Stimulated activated CD4-positive, alpha-beta T cell treated with anti-CD3 and anti-CD28 coated beads, TNF-alpha, amount 100 ng/mL, for 4 hours (primary cell): Measurements from ENCODE around the gene IRF2BP2.
"Not testable (repeated sequence)": the region's sequence is repeated elsewhere in the genome, so short reads cannot be mapped to it uniquely, and the experiment has no call there.

Experiments used
- DNase-seq, 3 experiments: peaks; one replicate each; pipeline ENCODE4 v3.0.0-alpha.2; 2020; ENCODE audit warnings: low read depth in 3 of 3

Gene IRF2BP2

GRCh38 chr1:234601301-234602017 lies 8.5 kb downstream of the IRF2BP2 start:
- DNase-seq, result no peak

GRCh38 chr1:234600418-234601281 lies 9.3 kb downstream of the IRF2BP2 start:
- DNase-seq, result no peak

- peak in 2 of 3 experiments; percentile 62 to 78 for DNase-seq
These were observed 10.2 kb downstream of the IRF2BP2 start for GRCh38 chr1:234599617-234600417.

- no peak for DNase-seq
These were observed 10.9 kb downstream of the IRF2BP2 start for GRCh38 chr1:234598974-234599616.

GRCh38 chr1:234597894-234598293 lies 12.1 kb downstream of the IRF2BP2 start:
- peak in 1 of 3 experiments; percentile 47 for DNase-seq

- no peak for DNase-seq
These were observed 14.1 kb downstream of the IRF2BP2 start for GRCh38 chr1:234595899-234596298.

- not testable (repeated sequence) for DNase-seq
These were observed 15.4 kb downstream of the IRF2BP2 start for GRCh38 chr1:234594575-234594974.

GRCh38 chr1:234593771-234594504 lies 16.0 kb downstream of the IRF2BP2 start:
- DNase-seq, result no peak

GRCh38 chr1:234593109-234593508 lies 16.9 kb downstream of the IRF2BP2 start:
- DNase-seq, result no peak

- no peak for DNase-seq
These were observed 17.7 kb downstream of the IRF2BP2 start for GRCh38 chr1:234592240-234592639.

- DNase-seq, result no peak
These were observed 18.8 kb downstream of the IRF2BP2 start for GRCh38 chr1:234591131-234591530.

- DNase-seq, result no peak
These were observed 19.9 kb downstream of the IRF2BP2 start for GRCh38 chr1:234589854-234590620.

- no peak for DNase-seq
These were observed 20.7 kb downstream of the IRF2BP2 start for GRCh38 chr1:234589064-234589800.

- DNase-seq, result no peak
These were observed 21.6 kb downstream of the IRF2BP2 start for GRCh38 chr1:234588386-234588785.

GRCh38 chr1:234586892-234587485 lies 23.0 kb downstream of the IRF2BP2 start:
- no peak for DNase-seq

- DNase-seq, result no peak
These were observed 23.7 kb downstream of the IRF2BP2 start for GRCh38 chr1:234586304-234586703.

GRCh38 chr1:234585330-234586055 lies 24.5 kb downstream of the IRF2BP2 start:
- no peak for DNase-seq

GRCh38 chr1:234584926-234585325 lies 25.1 kb downstream of the IRF2BP2 start:
- DNase-seq, result no peak
